ENCODE results near the gene ADGB.

DNA sequence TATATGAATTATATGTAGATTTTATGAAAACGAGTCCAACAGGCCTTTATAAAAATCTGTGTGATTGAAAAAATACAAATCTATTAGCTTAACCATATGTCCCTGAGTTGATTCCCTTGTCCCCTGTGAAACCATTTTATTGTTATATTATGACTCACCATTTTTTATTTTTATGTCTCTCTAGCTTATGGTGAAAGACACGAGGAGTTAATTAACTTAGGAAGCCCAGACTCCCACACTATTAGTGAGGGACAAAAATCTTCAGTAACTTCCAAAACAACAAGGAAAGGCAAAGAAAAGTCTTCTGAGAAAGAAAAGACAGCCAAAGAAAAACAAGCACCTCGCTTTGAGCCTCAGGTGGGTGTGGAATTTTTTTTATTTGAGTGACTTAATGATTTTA lies 183.1 kb downstream of the ADGB start:
- TF ChIP-seq, protein P1, sequence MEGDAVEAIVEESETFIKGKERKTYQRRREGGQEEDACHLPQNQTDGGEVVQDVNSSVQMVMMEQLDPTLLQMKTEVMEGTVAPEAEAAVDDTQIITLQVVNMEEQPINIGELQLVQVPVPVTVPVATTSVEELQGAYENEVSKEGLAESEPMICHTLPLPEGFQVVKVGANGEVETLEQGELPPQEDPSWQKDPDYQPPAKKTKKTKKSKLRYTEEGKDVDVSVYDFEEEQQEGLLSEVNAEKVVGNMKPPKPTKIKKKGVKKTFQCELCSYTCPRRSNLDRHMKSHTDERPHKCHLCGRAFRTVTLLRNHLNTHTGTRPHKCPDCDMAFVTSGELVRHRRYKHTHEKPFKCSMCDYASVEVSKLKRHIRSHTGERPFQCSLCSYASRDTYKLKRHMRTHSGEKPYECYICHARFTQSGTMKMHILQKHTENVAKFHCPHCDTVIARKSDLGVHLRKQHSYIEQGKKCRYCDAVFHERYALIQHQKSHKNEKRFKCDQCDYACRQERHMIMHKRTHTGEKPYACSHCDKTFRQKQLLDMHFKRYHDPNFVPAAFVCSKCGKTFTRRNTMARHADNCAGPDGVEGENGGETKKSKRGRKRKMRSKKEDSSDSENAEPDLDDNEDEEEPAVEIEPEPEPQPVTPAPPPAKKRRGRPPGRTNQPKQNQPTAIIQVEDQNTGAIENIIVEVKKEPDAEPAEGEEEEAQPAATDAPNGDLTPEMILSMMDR (IDR thresholded peaks at IDR 0.05): no peak
- TF ChIP-seq EP300 (IDR thresholded peaks at IDR 0.05) (no peak), POLR2AphosphoS5 (IDR thresholded peaks at IDR 0.05) (no peak), POLR2A (IDR thresholded peaks at IDR 0.05; ENCODE audit: low read depth) (no peak)
